ENCODE data around the gene HFM1.

Gene HFM1

DNA sequence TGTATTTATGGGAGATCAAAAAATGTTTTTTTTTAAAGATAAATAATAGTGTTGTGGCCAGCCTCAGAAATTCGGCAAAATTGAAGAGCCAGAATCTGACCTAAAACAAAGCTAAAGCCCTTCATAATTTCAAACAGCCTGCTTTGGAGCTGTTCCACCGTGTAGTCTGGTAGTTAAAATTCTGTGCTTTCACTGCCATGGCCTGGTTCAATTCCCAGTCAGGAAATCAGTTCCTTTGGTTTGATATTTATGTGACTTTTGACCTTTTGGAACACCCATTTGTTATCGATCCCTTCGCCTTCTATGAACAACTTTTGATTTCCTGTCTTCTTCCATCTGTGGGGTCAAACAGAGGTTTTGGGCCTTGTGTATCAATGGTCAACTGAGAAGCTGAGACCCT is 179.8 kb downstream of the HFM1 start:
- no peak for DNase-seq

DNA sequence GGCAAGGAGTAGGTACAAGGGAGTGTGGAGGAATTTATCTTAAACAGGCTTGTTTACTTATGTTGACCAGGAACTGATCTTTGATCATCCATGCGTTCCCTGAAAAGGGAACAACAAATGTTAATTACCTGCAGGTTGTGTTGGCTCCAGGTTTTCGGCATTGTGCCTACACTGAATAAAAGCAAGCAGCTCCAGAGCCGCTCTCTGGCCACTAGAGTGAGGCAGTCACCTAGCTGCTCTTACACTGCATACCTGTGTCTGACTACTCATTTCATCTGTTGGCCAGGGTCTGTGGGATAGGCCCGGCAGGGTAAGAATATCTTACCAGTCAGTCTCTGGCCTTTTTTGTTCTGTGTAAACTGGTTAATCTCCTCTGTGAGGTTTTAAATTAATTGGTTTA is 183.6 kb downstream of the HFM1 start:
- no peak for DNase-seq

DNA sequence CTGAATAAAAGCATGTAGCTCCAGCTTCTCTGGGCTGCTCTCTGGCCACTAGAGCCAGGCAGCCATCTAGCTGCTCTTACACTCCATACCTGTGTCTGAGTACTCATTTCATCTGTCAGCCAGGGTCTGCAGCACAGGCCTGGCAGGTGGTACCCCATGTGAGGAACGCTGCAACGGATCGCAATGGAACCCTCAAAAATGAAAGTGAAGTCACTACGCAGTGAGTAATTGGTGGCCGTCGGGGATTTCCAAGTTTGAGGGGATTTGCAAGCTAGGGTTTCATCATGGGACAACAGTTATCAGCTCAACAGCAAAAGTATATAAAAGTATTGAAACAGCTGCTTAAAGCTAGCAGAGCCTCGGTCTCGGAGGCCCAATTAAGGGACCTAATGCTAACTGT is 186.7 kb downstream of the HFM1 start:
- no peak for DNase-seq
